GM19455 (cell line): ENCODE measurements around the gene MAP3K14.
"Not testable (repeated sequence)": the region's sequence is repeated elsewhere in the genome, so short reads cannot be mapped to it uniquely, and the experiment has no call there.

Experiments used
- ATAC-seq: cut with Tn5 transposase; IDR thresholded peaks from one replicate; pipeline ENCODE4 v1.9.1; 2021; ENCODE audit not compliant: unreplicated experiment

The MAP3K14 gene

GRCh38 chr17:45316434-45317110 is at the start of gene MAP3K14:
Gene MAP3K14, minus strand, starts transcription at chr17:45317020. Its CDS starts 26,275 bp downstream, at chr17:45290745.
- peak; percentile 21 for ATAC-seq

- no peak for ATAC-seq
Observed at GRCh38 chr17:45366049-45366448, 49.2 kb upstream of the MAP3K14 start.

- no peak for ATAC-seq
Observed at GRCh38 chr17:45364531-45365390, 47.9 kb upstream of the MAP3K14 start.

GRCh38 chr17:45363498-45363897 is 46.7 kb upstream of the MAP3K14 start:
- ATAC-seq = no peak

GRCh38 chr17:45361976-45362375 is 45.2 kb upstream of the MAP3K14 start:
- ATAC-seq = no peak

- ATAC-seq = no peak
Observed at GRCh38 chr17:45361451-45361850, 44.6 kb upstream of the MAP3K14 start.

GRCh38 chr17:45357364-45357997 is 40.7 kb upstream of the MAP3K14 start:
- no peak for ATAC-seq

GRCh38 chr17:45355087-45355486 is 38.3 kb upstream of the MAP3K14 start:
- no peak for ATAC-seq

GRCh38 chr17:45353043-45353442 is 36.2 kb upstream of the MAP3K14 start:
- no peak for ATAC-seq

GRCh38 chr17:45351831-45352230 is 35.0 kb upstream of the MAP3K14 start:
- no peak for ATAC-seq

GRCh38 chr17:45347444-45347843 is 30.6 kb upstream of the MAP3K14 start:
- ATAC-seq = no peak

GRCh38 chr17:45346216-45347015 is 29.6 kb upstream of the MAP3K14 start:
- no peak for ATAC-seq

- no peak for ATAC-seq
Observed at GRCh38 chr17:45345554-45346215, 28.9 kb upstream of the MAP3K14 start.

GRCh38 chr17:45345246-45345553 is 28.4 kb upstream of the MAP3K14 start:
- no peak for ATAC-seq

GRCh38 chr17:45343967-45344664 is 27.3 kb upstream of the MAP3K14 start:
- not testable (repeated sequence) for ATAC-seq

- no peak for ATAC-seq
Observed at GRCh38 chr17:45342871-45343526, 26.2 kb upstream of the MAP3K14 start.

- ATAC-seq = no peak
Observed at GRCh38 chr17:45342306-45342705, 25.5 kb upstream of the MAP3K14 start.

GRCh38 chr17:45341533-45342158 is 24.8 kb upstream of the MAP3K14 start:
- no peak for ATAC-seq
